Keratinocyte (primary cell): ENCODE results near the gene POLR2B.

Experiments used
- CTCF ChIP-seq, 3 experiments: IDR thresholded peaks in 1 of 3; conservative IDR thresholded peaks in 1 of 3; optimal IDR thresholded peaks in 1 of 3; 2 replicates in 2 of 3; 3 replicates in 1 of 3; pipeline versions ENCODE3 to v1.5.1; 2011; ENCODE audit warnings: low read length in 3 of 3, mild to moderate bottlenecking in 3 of 3, moderate library complexity in 2 of 3, control low read depth in 1 of 3, inconsistent platforms in 1 of 3; ENCODE audit not compliant: insufficient read depth in 2 of 3; ENCODE audit errors: extremely low read depth in 1 of 3
- EZH2 ChIP-seq: IDR thresholded peaks from one replicate; pipeline ENCODE4 v1.6.1; 2012; ENCODE audit warnings: inconsistent platforms, mild to moderate bottlenecking, low read length, moderate library complexity

- TF ChIP-seq CTCF (optimal IDR thresholded peaks at IDR 0.05 in 1 of 3, IDR thresholded peaks at IDR 0.05 in 1 of 3, conservative IDR thresholded peaks at IDR 0.05 in 1 of 3; ENCODE audit: extremely low read depth in 1 of 3, insufficient read depth in 2 of 3, low read length in 3 of 3): no peak
- TF ChIP-seq EZH2: no peak
These were observed 21.1 kb downstream of the POLR2B start for GRCh38 chr4:56999751-57000150.
